GM19372 (cell line): Measurements from ENCODE around the gene GFM1.
"Not testable (repeated sequence)": the region's sequence is repeated elsewhere in the genome, so short reads cannot be mapped to it uniquely, and the experiment has no call there.

Experiments used
- ATAC-seq: cut with Tn5 transposase; IDR thresholded peaks from one replicate; pipeline ENCODE4 v1.9.1; 2021; ENCODE audit warnings: mild to moderate bottlenecking, low read depth, moderate library complexity; ENCODE audit not compliant: unreplicated experiment

GFM1 gene

DNA sequence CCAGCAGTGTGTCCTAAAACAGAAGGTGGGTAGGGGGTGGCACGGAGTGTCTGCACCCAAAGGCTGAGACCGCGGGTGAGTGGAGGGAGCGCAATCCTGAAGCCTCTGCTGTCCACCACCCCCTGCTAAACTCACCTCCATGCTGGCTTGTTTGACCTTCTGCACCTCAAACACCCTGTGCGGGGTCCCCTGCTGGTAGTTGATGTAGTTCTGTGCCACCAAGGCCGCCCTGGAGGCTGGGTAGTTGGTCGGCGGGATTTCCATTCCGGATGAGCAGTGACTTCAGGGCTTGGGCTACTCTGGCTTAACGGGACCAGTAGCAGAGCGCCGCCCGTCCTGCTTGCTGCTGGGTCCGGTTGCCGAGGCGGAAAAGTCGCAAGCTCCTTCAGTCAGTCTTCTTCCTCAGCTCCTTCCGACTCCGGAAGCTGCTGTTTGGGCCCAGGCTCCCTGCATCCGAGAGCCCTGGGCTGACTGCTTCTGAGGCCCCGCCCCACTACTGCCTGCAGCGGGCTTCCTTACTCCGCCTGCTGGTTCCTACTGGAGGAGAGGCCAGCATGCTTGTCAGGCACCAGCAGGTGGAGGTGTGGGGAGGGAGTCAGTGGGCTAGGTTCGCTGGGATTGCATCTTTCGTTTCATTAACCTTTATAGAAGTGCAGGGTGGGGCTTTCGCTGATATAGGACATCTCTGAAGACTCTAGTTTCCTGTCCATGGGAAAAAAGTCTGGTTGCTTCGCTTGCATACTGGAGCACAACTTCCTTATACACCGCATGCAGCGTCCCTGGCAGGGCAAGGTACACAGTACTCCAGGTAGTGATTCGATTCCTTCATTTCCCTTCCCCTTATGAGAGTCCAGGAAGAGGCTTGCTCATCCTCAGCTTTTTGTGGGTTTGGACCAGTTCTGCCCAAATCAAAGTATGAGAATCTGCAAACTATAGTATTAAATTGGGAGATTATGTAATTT, 28.2 kb downstream of the GFM1 start, which contains the start of gene LXN:
Gene LXN, minus strand, starts transcription at position 434 of the 962 bp plus-strand sequence. Its CDS starts 170 bp downstream, at position 264.
- ATAC-seq = peak; percentile 99

DNA sequence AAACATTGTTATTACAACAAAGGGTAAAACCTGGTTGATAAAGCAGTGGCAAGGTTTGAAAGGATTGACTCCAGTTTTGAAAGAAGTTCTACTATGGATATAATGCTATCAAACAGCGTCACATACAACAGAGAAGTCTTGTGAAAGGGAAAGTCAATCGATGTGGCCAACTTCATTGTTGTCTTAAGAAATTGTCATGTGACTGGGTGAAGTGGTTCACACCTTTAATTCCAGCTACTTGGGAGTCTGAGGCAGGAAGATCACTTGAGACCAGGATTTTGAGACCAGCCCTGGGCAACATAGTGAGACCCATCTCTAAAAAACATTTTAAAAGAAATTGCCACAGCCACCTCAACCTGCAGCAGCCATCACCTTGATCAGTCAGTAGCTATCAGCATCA, 34.4 kb downstream of the GFM1 start:
- no peak for ATAC-seq

DNA sequence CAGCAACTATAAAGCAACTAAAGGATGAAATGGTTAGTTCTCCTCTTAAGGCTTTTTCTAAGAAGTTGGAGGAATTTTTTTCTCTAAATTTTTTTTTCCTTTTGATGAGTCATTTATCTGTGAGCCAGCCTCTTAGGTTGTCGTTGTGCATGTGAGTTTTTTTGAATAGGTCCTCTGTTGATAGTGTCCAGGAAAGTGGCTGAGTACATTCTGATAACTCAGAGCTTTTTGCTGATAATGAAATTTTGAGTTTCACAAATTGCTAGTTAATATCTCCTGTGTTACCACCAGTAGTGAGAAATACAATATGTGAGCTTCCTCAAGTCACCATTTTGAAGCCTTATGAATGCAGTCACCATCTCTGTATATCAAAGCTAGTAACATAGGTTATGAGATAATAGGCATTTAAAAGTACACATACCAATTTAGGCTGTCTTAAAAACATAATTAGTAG, 35.2 kb downstream of the GFM1 start:
- no peak for ATAC-seq

DNA sequence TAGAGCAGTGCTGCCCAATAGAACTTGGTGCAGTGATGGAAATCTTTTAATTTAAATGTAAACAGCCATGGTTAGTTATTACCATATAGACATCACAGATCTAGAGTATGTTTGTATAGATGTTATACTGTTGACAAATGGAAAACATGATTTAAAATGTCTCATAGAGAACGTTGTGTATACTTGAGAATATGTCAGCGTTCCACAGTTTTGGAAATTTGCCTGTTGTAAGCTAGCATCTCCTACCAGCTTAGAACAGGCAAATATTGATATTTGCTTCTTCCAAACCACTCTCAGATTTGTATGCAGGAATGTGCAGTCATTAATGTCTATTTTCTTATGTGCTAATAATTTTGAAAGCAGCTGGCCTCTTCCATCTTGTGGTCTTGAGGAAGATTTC, 36.5 kb downstream of the GFM1 start:
- no peak for ATAC-seq

- no peak for ATAC-seq
Measured at GRCh38 chr3:158683230-158683962, 39.1 kb downstream of the GFM1 start.

GRCh38 chr3:158685159-158685558, 40.8 kb downstream of the GFM1 start:
- no peak for ATAC-seq

DNA sequence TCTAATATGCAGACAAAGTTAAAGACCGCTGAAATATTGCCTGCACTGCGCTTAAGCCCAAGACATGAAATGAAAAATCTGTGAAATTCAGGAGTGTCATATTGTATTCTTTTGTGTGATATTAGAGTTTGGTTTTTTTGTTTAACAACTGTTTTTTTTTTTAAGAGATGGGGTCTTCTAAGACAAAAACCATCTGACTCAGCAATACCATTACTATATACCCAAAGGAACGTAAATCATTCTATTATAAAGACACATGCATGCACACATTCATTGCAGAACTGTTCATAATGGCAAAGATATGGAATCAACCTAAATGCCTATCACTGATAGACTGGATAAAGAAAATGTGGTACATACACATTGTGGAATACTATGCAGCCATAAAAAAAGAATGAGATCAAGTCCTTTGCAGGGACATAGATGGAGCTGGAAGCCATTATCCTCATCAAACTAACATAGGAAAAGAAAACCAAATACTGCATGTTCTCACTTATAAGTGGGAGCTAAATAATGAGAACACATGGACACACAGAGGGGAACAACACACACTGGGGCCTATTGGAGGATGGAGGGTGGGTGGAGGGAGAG, 49.6 kb downstream of the GFM1 start:
- not testable (repeated sequence) for ATAC-seq

GRCh38 chr3:158696618-158697017, 52.3 kb downstream of the GFM1 start:
- ATAC-seq = no peak

- no peak for ATAC-seq
Measured at GRCh38 chr3:158700559-158700958, 56.2 kb downstream of the GFM1 start.

GRCh38 chr3:158701420-158702065, 57.2 kb downstream of the GFM1 start:
- no peak for ATAC-seq

DNA sequence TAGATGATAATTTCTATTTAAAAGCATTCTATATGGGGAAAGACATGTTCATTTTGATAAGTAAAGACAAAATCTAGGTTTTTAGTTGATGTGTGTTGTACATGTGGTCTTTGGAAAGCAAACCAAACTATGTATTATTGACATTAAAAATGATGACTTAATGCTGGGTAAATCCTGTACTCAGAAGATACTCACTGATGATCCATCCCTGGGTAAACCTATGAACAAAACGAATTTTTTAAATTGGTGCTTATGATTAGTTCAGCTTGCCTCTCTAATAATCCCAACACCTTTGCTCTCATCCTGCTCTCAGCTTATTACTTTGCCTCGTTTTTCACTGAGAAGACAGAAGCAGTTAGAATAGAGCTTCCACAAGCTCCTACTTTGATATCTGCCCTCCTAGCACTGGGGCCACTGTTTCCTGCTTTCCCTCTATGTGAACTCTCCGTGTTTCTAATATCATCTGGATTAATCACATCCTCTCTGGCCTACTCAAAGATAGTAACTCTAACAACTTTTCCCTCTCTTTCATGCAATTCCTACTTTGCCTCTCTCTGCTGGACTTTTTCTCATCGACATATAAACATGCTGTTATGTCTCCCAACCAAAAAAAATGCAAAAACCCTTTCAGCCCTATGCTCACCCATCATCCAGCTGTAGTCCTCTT, 58.6 kb downstream of the GFM1 start:
- no peak for ATAC-seq

- ATAC-seq = no peak
Measured at GRCh38 chr3:158703566-158703965, 59.2 kb downstream of the GFM1 start.

DNA sequence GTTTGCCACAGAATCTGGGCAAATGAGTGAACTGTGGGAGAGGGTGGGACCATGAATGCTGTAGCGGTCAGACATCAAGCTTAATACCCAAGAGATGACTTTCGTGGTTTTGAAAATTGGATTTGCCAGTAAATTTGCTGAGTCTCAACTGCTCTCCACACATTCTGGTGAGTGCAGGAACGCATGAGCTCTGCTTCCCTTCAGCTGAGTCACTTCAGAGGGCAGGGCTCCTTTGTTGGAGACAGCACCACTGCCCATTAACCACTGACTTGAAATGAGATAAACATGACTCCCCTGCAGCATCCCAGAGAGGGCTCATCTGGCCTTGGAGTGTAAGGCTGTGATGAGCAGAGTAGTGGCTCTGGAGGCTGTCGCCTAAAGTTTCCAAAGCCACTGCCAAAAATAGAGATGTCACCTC, 65.3 kb downstream of the GFM1 start:
- no peak for ATAC-seq

DNA sequence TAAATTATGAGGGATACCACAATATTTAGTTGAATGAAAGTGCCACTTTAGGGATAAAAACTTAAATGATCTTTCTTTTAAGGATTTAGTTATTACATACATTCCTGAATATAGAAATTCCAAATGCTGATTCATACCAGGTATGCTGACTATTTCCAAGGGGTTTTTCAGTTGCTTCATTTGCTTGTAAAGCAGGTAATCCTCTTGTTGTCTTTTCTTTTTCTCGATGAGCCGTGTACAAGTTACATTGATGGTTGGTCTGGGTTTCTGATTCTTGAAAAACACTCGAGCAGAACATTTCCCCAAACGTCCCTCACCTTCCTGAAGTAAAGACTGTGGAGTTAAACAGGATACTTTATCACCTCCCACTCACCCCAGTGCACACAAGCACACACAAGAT, 66.3 kb downstream of the GFM1 start:
- no peak for ATAC-seq

GRCh38 chr3:158711886-158712285, 67.6 kb downstream of the GFM1 start:
- no peak for ATAC-seq

DNA sequence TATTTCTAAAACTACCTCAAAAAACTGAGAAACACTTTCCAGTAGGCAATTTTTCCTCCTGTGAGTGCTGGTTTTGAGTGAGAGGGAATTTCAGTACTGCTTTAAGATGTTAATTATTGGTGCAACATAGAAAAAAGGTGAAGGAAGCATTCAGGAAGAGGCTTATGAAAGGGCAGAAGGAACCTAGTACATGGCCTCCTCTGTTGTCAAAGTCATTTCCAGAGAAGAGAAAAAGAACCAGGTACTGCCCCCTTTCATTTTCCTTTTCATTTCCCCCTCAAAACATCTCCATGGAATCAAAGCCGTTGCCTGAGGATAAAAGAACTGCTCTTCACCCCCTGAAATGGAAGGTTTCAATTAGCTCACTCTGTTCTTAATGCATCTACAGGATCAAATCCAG, 68.1 kb downstream of the GFM1 start:
- ATAC-seq = no peak

- ATAC-seq = no peak
Measured at GRCh38 chr3:158713094-158713499, 68.8 kb downstream of the GFM1 start.

DNA sequence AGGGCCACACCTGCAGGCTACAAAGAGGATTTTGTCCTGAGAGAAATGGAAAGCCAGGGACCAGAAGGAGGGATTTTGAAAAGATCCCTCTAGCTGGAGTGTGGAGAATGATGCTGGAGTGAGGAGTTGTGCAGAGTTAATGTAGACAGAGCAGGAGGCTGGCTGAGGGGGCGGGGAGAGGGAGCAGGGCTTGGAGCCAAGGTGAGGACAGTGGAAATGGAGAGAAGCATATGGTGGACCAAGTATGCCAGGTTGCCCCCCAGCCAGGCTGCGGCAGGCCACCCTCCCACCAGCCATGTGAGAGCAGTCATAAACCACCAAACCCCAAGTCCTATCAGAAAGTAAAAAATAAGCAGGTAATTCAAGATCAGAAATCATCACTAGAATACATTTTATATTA, 73.2 kb downstream of the GFM1 start:
- no peak for ATAC-seq

GRCh38 chr3:158718490-158719170, 74.3 kb downstream of the GFM1 start:
- ATAC-seq = no peak
